H4 (cell line): ENCODE data around the gene STAB2. TPM values are rescaled to one million over a fixed set of nuclear protein-coding genes. Genes with fewer than 3 reads are reported as not detected.
"Not testable (repeated sequence)": the region's sequence is repeated elsewhere in the genome, so short reads cannot be mapped to it uniquely, and the experiment has no call there.

ENCODE experiments used
- DNase-seq: peaks from one replicate; pipeline ENCODE4 v3.0.0-alpha.2; 2015; ENCODE audit warnings: low spot score
- total RNA-seq: library from RNA; depleted of rRNA; stranded (reverse); fragments of >200 nt; shearing (Covaris generic); gene quantifications from 2 replicates; pipeline ENCODE4 v1.2.3, GENCODE V29; 2014; rRNA removed

STAB2 gene
- total RNA-seq, 1 experiment from 2014 or later, result not detected

DNA sequence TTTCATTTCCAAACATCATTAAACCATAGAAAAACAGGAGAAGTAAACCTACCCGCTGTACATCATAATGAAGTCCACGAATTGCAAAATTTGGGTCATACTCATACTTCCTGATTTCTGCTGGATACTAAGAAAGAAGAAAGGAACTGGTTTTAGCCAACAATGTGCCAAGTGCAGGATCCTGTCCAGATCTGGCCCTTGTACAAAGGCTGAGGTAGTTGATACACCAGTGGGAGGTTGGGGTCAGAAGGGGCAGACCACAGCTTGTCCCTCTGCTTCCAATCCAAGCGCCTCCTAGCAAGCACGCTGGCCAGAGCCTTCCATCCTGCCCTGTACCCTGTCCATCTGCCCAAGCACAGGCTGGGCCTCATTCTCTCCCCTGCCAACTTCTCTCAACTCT, 219.7 kb downstream of the STAB2 start:
- no peak for DNase-seq

DNA sequence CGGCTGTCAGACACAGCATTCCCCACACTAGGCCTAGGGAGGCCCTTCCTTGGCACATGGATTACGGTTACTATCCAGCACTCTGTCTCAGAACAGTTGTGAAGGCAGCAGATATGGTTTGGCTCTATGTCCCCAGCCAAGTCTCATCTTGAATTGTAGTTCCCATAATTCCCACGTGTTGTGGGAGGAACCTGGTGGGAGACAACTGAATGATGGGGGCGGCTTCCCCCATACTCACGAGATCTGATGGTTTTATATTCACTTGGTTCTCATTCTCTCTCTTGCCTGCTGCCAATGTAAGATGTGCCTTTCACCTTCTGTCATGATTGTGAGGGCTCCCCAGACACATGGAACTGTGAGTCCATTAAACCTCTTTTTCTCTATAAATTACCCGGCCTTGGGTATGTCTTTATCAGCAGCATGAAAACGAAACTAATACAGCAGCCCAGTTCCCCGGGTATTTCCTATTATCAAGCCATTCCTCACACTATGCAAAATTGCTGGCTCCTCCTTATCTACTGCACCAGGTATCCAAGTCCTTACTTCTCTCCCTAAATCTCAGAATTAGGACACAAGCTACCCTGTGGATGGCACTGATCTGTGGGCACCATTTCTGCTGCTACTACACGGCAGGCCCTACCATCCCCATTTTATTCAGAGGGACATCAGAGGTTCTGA, 220.6 kb downstream of the STAB2 start:
- DNase-seq, result no peak

DNA sequence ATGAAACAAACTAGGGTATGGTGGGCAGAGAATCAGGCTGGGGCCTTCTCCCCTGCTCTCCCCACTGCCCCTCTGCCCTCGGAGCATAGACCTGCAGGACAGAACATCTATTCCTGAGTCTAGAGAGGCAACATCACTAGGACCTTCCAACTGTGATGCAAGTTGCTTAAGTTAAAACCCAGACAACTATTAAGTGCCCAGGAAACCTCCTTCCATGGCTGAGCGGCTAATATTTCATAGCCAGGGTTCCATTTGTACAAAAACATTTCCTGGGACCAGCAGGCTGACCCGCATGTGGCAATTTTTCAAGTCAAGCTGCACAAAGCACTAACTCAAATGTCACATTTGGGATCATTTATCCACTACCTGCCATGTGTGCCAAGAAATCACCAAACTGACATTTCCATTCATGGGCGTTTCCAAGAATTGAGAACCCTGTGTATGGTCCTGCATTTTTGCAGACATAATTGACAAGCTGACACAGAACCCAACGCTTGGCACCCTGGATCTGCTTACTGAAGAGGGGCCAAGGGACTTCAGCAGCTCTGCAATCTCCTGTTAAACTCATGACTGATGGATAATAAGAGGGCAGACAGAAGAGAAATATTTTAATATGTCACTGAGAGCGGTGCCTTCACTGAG, 221.3 kb downstream of the STAB2 start:
- DNase-seq, result no peak

DNA sequence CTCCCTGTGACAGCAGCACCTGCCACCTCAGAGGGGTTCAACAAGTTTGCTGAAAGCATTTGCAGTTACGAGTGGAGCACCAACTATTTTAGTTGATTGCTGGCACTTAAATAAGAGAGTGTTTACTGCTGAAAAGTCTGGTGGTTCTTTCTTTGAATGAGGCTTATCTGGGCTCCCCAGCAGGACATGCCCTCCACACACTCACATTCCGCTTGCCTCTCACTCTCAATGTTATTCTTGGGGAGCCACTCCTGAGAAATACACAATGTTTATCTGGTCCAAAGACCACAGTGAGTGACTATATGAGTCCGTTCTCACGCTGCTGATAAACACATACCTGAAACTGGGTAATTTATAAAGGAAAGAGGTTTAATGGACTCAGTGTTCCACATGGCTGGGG, 222.1 kb downstream of the STAB2 start:
- no peak for DNase-seq

DNA sequence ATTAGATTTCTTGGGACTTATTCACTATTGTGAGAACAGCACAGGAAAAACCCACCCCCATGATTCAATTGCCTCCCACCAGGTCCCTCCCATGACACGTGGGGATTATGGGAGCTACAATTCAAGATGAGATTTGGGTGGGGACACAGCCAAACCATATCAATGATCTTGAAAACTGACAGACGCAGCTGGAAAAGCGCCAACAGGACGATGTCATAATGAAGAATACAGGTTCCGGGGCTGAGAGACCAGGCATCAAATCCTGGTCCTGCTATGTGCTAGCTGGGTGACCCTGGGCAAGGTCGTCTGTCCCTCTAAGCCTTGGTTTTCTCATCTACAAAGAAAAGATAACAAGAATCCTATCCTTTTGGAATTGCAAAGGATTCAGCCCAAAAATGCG, 222.6 kb downstream of the STAB2 start:
- not testable (repeated sequence) for DNase-seq

DNA sequence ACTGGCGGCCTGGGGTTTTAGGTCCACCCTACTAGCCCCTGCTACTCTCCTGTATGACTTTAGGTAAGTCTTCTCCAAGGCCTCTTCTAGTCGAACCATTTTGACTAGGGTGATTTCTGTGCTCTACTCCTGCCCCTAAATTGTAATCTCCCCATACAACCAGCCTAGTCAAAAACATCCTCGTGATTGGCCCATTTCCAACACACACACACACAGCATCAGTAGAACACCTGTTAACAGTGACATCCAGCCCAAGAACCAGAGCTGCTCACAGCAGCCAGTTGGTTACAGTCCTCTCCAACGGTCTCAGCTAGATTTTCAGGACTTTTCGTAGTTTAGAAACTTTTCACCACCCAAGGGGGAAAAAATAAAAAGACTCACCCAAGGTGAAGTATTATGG, 223.0 kb downstream of the STAB2 start:
- DNase-seq, result no peak

DNA sequence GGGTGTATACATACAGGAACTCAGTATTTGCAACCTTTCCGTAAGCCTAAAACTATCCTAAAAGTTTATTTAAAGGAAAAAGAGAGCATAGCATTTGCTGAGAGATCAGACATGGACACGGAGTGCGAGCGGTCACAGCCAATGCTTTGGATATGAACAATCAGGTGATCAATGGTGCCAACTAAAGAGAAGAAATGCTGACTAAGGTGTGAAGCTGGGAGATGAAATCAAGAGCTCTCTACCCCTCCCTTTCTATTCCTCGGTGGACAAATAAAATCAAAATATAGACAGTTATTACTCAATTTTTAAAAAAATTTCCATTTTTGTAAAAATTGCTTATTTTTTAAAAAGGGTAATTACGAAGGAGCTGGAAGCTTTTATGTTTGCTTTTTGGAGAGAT, 224.7 kb downstream of the STAB2 start:
- no peak for DNase-seq

DNA sequence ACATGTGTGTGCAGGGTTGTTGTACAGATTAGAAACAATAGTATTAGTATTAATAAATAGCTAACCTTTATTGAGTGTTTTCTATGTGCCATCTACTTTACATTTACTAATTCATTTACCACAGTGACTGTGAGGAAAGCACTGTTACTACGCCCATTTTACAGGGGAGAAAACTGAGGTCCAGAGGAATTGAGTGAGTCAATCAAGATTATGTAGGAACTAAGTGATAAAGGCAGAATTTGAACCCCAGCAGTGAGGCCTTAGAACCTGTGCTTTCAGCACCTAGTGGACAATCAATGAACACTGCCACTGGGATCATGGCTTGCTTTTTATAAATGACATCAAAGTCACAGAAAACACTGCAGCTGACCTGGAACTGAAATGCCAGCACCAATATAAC, 225.7 kb downstream of the STAB2 start:
- no peak for DNase-seq

DNA sequence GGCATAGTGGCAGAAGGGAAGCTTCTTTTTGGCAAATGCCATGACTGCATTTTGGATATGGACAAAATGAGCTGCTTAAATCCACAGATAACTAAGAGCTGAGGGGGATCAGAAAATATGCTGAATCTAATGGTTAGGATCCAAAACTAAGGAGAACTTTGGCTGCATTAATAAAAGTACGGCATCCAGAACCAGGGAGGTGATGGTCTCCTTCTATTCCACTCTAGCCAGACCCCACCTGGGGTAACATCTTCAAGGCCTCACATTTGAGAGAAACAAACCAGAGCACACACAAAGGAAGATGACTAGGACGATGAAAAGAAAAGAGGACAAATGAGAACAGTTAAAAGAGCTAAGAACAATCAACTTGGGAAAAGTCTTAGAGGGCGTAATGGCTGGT, 226.4 kb downstream of the STAB2 start:
- DNase-seq, result no peak

DNA sequence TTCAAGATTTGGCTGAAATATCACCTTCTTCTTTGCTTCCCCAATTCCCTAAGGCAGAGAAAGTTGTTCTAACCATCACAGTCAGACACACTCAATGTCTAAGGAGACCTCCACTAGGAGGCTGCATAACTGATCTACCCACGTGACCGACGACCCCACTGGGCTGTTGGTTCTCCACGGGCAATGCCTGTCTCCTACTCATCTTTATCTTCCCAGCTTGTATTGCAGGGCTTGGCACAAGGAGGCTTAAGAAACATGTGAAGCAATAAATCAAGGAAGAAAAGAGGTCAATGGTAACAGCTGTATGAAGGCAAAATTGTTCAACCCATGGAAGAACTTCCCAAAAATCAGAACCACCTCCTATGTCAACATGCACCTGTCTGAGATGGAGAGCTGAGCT, 226.9 kb downstream of the STAB2 start:
- DNase-seq, result no peak

DNA sequence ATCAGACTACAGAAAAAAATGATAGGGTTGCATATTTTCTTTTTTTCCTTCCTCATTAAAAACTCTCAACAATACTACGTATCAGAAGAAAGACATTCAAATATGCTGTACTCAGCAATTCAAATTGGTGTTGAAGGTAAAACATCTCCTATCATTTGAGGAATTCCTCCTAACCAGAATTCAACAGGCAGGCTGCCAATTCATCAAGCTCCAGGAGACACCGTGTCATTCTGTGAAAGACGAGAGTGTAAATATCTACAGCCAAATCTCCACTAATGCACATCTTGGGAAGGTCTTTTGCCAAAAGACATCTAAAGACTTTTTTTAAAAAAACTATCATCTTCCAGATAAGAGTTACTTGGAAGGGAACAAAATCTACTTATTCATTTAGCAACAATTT, 227.4 kb downstream of the STAB2 start:
- no peak for DNase-seq

Other genes with a start within 250 kb of the STAB2 start
- gene C12orf42, start 91.3 kb upstream of the STAB2 start, total RNA-seq, result not detected in 2 replicates